Mucosa of rectum (tissue), 2 donors: ENCODE measurements around the gene MAST3.
"Not testable (repeated sequence)": the region's sequence is repeated elsewhere in the genome, so short reads cannot be mapped to it uniquely, and the experiment has no call there.

ENCODE experiments used
- H3K27ac ChIP-seq, 2 donors: one replicate each; pipeline ENCODE4 v1.7.0; 2013; ENCODE audit warnings: inconsistent platforms in 2 of 2, low read depth in 2 of 2, low read length in 2 of 2
- H3K27me3 ChIP-seq, 2 donors: one replicate each; pipeline ENCODE4 v1.7.0; 2013; ENCODE audit warnings: low read length in 2 of 2; ENCODE audit not compliant: control insufficient read depth in 2 of 2, insufficient read depth in 2 of 2
- H3K36me3 ChIP-seq, 2 donors: one replicate each; pipeline ENCODE4 v1.7.0; 2013; ENCODE audit warnings: low read length in 2 of 2; ENCODE audit not compliant: control insufficient read depth in 2 of 2, insufficient read depth in 2 of 2
- H3K4me1 ChIP-seq, 2 donors: one replicate each; pipeline ENCODE4 v1.7.0; 2013; ENCODE audit warnings: low read length in 2 of 2, mild to moderate bottlenecking in 1 of 2; ENCODE audit not compliant: control insufficient read depth in 2 of 2, insufficient read depth in 2 of 2
- H3K4me3 ChIP-seq, 2 donors: one replicate each; pipeline ENCODE4 v1.7.0; 2013; ENCODE audit warnings: low read length in 2 of 2
- H3K9ac ChIP-seq, 2 donors: one replicate each; pipeline ENCODE4 v1.7.0; 2013; ENCODE audit warnings: low read length in 2 of 2, low read depth in 1 of 2, mild to moderate bottlenecking in 1 of 2
- H3K9me3 ChIP-seq, 2 donors: one replicate each; pipeline ENCODE4 v1.7.0; 2013; ENCODE audit warnings: low read length in 2 of 2; ENCODE audit not compliant: control insufficient read depth in 2 of 2
- donor health status: healthy.
- donor health status: Normal muscosa, but diverticular disease.

MAST3 gene

GRCh38 chr19:18098891-18099622 lies 1.5 kb downstream of the MAST3 start:
- H3K36me3 ChIP-seq: no peaks in the 10 kb centered on the region
- no peak overlapping the region for H3K9ac ChIP-seq
- peak overlapping the region; percentile 13 to 38 for H3K27ac ChIP-seq
- H3K4me3 ChIP-seq: peak overlapping the region in 1 of 2 donors; percentile 79
- H3K27me3 ChIP-seq: peaks cover 9 to 14% of the 10 kb centered on the region in 2 donors
- no peaks in the 10 kb centered on the region for H3K9me3 ChIP-seq
- H3K4me1 ChIP-seq: peaks cover 12 to 16% of the 10 kb centered on the region in 2 donors

DNA sequence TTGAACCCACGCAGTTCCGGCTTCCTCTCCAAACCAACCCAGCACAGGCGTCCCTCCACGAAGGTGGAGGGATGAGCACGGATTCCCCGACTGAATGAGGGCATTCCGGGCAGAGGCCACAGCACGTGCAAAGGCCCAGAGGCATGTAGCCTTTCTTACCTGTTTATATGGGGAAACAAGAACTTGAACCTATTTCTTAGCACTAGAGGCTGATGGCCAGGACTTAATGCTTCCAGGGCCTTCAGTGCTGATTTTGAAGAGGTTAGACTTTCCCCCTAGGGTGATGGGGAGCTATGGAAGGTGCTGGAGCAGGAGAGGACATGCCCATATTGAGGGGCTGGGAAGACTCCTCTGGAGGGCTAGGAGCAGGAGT lies 2.0 kb downstream of the MAST3 start:
- peaks cover 15 to 21% of the 10 kb centered on the region in 2 donors for H3K4me1 ChIP-seq
- no peak overlapping the region for H3K9ac ChIP-seq

DNA sequence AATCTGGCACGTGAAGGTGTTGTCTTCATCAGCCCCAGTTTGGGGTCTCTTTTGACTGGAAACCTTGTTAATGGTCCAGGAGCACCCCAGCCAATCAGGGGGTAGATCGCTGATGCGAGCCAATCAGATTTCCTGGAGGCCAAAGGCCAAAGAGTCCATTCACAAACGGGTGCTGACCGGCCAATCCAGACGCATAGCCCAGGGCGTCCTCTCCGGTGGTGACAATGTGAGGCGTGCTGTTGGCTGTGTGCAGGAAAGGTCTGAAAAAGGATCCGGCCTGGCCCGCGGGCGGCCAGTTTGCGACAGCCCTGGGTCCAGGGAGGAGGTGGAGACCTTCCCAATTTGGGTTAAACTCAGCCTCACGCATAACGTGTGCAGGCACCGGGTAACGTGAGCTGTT lies 3.1 kb downstream of the MAST3 start:
- Histone ChIP-seq H3K9ac (no peak overlapping the region), H3K4me3 (no peak overlapping the region), H3K4me1 (peaks cover 16 to 24% of the 10 kb centered on the region in 2 donors), H3K9me3 (no peaks in the 10 kb centered on the region), H3K36me3 (no peaks in the 10 kb centered on the region), H3K27ac (no peak overlapping the region), H3K27me3 (peaks cover 9 to 14% of the 10 kb centered on the region in 2 donors)

More for the DNA sequence above, 2.0 kb downstream of the MAST3 start:
- H3K9me3 ChIP-seq: no peaks in the 10 kb centered on the region
- H3K27ac ChIP-seq: peak overlapping the region in 1 of 2 donors; percentile 38
- peaks cover 9 to 14% of the 10 kb centered on the region in 2 donors for H3K27me3 ChIP-seq
- H3K4me3 ChIP-seq: peak overlapping the region in 1 of 2 donors; percentile 33
- no peaks in the 10 kb centered on the region for H3K36me3 ChIP-seq

GRCh38 chr19:18101268-18101667 lies 3.7 kb downstream of the MAST3 start:
- Histone ChIP-seq H3K9ac (no peak overlapping the region), H3K27ac (no peak overlapping the region), H3K4me3 (no peak overlapping the region), H3K4me1 (peaks cover 16 to 24% of the 10 kb centered on the region in 2 donors), H3K27me3 (peaks cover 9 to 14% of the 10 kb centered on the region in 2 donors), H3K36me3 (no peaks in the 10 kb centered on the region), H3K9me3 (no peaks in the 10 kb centered on the region)

- H3K9ac ChIP-seq: no peak overlapping the region
- peaks cover 12 to 25% of the 10 kb centered on the region in 2 donors for H3K4me1 ChIP-seq
- H3K4me3 ChIP-seq: no peak overlapping the region
- peaks cover 7 to 13% of the 10 kb centered on the region in 2 donors for H3K27me3 ChIP-seq
- H3K9me3 ChIP-seq: no peaks in the 10 kb centered on the region
- no peaks in the 10 kb centered on the region for H3K36me3 ChIP-seq
- no peak overlapping the region for H3K27ac ChIP-seq
Measured at GRCh38 chr19:18102916-18103542, 5.5 kb downstream of the MAST3 start.

- H3K36me3 ChIP-seq: no peaks in the 10 kb centered on the region
- H3K4me3 ChIP-seq: peak overlapping the region; percentile 58 to 75
- H3K27me3 ChIP-seq: peaks cover 0 to 2% of the 10 kb centered on the region in 2 donors
- H3K27ac ChIP-seq: peak overlapping the region in 1 of 2 donors; percentile 43
- peaks cover 16 to 22% of the 10 kb centered on the region in 2 donors for H3K4me1 ChIP-seq
- no peaks in the 10 kb centered on the region for H3K9me3 ChIP-seq
- H3K9ac ChIP-seq: peak overlapping the region; percentile 56 to 68
Measured at GRCh38 chr19:18104793-18105131, 7.2 kb downstream of the MAST3 start.

- H3K27ac ChIP-seq, H3K4me3 ChIP-seq, H3K27me3 ChIP-seq, H3K9ac ChIP-seq, H3K9me3 ChIP-seq, H3K36me3 ChIP-seq: not testable (repeated sequence)
- H3K4me1 ChIP-seq: peaks cover 17 to 21% of the 10 kb centered on the region in 2 donors
Measured at GRCh38 chr19:18105259-18105658, 7.7 kb downstream of the MAST3 start.

- Histone ChIP-seq H3K4me1 (peaks cover 27 to 34% of the 10 kb centered on the region in 2 donors), H3K27ac (no peak overlapping the region), H3K27me3 (no peaks in the 10 kb centered on the region), H3K36me3 (no peaks in the 10 kb centered on the region), H3K9ac (no peak overlapping the region), H3K9me3 (no peaks in the 10 kb centered on the region), H3K4me3 (no peak overlapping the region)
Measured at GRCh38 chr19:18107235-18107634, 9.7 kb downstream of the MAST3 start.

GRCh38 chr19:18108897-18109296 lies 11.3 kb downstream of the MAST3 start:
- peaks cover 2 to 6% of the 10 kb centered on the region in 2 donors for H3K36me3 ChIP-seq
- H3K27ac ChIP-seq: peak overlapping the region; percentile 91 to 92
- H3K9ac ChIP-seq: peak overlapping the region; percentile 56 to 93
- no peaks in the 10 kb centered on the region for H3K9me3 ChIP-seq
- peak overlapping the region; percentile 77 to 86 for H3K4me3 ChIP-seq
- H3K27me3 ChIP-seq: no peaks in the 10 kb centered on the region
- H3K4me1 ChIP-seq: peaks cover 30 to 34% of the 10 kb centered on the region in 2 donors

DNA sequence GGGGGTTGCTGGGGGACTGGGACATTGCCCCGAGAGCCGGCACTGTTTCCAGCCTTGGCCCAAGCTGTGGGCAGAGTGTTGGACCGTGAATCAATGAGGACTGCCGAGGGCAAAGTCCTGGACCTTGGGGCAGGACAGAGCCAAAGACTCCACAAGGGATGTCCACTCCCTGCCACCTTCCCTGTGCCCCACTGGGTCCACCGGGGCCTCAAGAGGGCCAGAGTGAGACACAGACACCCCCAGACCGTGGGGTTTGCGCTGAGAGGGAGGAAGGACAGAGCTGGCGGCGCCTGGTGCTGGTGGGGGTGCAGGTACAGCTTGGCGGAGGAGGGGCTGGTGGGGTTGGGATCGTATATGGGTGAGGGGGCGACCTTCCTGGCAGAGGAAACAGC lies 11.8 kb downstream of the MAST3 start:
- peaks cover 30 to 31% of the 10 kb centered on the region in 2 donors for H3K4me1 ChIP-seq
- peak overlapping the region; percentile 91 to 92 for H3K27ac ChIP-seq
- H3K36me3 ChIP-seq: peaks cover 2 to 8% of the 10 kb centered on the region in 2 donors
- no peaks in the 10 kb centered on the region for H3K27me3 ChIP-seq
- H3K9ac ChIP-seq: peak overlapping the region; percentile 79 to 93
- no peaks in the 10 kb centered on the region for H3K9me3 ChIP-seq
- peak overlapping the region; percentile 77 to 86 for H3K4me3 ChIP-seq
